Activated effector memory CD4-positive, alpha-beta T cell treated with Interleukin-2 at 50 U/mL for 16 hours (primary cell): Measurements from ENCODE around the gene ERP27.

ENCODE experiments used
- DNase-seq: peaks from one replicate; pipeline ENCODE4 v3.0.0-alpha.2; 2020

The ERP27 gene

DNA sequence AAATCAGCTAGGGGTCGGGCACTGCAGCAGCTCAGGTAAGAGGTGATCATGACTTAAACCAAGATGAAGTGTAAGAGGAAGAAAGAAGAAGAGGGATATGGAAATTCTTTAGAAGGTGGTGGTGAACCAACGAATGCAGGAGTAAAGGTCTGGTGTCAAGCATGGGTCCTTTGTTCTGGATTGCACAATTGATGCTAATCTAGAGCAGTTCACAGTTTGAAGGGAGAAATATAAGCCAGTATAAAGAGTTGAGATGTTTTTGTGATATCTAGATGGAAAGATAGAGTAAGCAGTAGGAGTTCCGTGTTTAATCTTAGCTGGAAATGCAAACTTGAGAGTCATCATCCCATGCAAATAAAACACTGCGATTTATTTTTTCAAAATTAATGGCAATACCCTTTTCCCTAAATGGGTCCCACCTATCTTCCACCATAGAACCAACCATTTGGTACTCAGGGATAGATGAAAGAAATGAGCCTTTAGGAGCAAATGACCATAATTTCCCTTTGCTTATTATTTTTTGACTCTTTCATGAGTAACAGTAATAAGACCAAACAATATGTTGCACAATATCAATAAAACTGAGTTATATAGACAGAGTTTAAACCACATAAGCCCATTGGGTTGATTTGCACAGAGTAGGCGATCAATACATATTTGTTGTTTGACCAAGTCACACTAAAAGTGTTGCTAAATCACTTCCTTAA lies 37.7 kb downstream of the ERP27 start:
- no peak for DNase-seq

DNA sequence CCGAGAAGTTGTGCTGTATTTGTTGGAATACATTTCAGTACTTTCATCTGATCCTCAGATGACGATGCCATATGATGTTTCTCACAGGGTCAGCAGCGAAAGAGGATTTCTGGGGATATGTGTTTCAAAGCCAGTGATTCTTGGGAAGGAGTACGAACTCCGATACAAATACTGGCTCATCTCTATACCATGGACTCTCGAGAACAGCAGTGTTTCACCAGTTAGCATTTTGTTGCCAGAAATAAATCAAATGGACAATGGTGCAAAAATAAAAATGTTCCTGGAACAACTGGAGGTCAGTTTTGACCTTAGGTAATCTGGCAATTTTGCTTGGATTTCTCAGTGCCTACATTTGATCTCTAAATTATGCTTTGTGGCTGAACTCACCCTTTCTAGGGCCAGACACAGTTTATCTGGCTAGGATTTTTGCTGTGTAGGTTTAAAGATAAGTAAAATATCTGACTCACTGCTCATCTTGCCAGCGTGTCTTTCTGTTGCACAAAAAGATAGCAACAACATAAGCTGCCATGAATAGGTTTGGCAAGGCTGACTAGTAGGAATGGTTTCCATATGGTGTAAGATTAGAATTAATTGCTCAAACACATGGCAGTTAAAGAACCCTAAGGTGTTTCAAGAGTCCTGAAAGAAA lies 41.7 kb downstream of the ERP27 start:
- no peak for DNase-seq

DNA sequence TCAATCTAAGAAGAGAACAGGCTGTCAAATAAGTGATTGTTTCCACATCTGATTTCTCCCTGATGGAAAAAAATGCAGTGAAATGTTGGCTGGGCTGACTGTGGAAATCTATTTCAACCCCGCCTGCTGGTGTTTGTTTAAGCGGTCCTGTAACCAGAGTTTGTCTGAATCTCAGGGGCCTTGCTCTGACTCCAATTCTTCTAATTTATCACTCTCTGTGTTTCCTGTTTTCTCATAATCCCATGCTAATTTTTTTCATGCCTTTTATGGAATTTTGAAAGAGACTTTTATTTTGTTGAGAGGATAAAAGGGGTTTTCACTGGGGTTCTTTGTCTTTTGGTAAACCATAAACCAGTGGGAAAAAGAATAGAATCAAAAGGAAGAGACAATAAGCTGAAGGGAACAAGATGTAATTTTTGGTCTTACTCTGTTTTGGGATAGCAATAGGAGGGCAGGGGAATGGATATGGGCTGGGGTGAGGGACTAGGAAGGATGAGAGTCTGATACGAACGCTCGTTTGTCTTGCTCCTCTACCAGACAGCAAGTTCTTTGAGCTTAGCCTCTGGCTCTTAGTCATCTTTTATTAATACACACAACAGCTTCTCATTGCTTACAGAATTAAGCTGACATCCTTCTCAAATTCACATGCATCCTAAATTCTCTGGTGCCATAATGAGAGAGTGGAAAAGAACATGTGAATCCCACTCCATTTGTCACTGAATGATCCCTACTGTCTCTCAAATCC lies 44.7 kb downstream of the ERP27 start:
- DNase-seq, result no peak

DNA sequence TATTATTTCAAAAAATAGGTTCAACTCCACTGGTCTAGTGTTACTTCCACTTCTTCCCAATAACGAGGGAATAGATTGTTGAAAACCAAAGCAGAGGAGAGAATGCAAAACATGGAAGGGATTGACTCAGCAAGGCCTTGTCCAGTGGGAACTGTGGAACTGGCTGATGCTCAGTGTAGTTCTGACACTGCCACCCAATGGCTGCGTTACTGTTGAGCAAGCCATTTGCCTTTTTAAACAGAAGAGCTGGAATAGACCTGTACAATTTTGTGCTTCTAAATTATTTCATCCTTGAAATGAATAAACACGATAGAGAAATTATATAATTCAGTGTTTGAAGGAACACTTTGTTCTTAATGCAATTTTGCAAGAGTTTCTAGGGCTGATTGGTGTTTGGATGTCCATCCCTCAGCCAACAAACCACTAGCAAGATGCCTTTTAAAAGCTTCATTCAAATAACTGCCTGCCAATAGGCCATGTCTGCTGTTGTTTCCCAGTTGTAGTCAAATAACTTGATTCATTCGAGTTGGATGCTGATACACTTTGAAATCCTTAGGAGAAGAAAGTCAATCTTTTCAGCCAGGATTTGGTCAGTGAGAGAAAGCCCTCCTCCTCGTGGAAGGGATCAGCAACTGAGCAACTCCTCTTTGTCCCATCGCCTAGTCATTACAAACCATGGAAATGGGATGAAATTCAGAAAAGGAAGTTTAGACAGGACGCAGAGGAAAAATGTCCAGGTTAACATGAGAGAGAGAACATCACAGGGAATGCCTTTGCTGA lies 45.4 kb downstream of the ERP27 start:
- DNase-seq, result no peak

DNA sequence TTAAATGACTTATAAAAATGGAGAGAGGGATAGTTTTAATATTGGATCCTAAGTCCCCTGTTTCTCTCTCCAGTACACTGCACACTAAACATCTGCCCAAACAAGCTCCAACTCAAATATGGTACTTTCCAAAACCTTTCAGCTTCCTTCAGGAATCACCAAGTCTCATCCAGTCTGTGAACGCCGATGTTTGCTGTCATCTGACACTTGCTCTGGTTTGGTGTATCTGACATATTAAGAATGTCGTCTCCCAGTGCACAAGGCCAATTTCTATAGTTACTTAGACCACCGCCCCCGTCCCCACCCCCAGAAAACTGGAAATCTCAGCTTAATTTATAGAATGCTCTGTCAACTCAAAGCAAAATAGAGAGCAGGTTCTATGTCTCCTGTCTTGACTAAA lies 47.6 kb downstream of the ERP27 start:
- no peak for DNase-seq

DNA sequence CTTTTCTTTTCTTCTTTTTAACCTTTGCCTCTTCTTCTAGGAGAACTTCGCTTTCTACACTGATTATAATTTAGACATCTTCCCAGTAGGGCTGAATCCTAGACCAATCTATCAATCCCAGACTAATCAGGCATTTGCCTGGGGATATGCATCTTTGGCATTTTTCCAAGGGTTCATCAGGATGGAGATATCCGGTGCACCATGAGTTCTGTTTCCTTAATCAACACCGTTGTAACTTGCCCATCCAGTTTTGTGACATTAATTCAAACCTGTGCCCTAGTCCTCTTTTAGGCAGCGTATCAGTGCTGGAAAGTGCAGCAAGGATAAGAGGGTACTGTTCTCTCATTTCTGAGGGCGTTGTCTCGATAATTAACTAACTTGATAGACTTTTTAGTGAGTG lies 52.1 kb downstream of the ERP27 start:
- DNase-seq, result no peak

DNA sequence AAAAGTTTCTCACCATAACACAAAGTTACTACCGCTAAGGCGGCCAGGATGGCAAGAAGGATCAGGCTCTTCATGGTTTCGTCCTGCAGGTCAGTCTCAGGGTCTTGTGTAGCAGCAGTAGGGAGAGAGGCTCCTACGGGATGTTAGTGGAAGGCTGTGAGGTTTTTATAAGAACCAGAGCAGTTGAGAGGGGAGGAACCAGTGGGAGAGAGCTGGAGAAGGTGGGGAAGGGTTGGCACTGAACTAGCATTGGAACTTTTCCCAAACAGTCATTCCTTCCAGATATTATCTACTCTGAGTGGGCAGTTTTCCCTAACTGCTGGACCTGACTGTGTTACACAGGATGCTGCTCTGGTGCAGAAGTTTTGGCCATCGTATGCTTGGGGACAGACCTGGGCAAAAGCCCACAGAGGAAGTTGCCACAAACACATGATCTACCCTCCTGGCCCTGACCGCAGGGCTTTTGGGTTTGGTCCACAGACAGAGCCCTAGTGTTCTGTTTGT lies 52.6 kb downstream of the ERP27 start, which contains the start of gene MGP:
MGP (minus strand) TSS at position 137 of the 504 bp plus-strand sequence; CDS start at position 74, 63 bp downstream.
- no peak for DNase-seq

DNA sequence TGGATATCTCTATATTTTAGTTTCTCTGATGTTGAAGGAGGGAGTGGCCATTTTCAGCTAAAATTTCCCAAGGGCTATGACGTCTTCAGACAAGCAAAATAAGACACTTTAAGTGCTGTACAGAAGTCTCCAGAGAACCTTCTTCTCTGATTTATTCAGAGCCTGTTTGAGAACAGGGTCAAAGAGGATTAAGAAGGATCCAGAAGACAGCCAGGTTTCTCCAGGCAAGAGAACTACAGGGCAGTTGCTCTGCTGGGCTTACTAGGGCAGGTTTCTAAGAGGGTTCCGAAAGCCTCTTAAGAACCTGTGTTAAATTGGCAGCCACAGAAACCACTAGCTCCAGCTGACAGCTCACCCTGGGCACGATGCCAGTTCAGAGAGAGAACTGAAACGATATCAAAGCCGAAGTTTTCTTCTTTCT lies 53.9 kb downstream of the ERP27 start:
- peak; percentile 71 for DNase-seq

DNA sequence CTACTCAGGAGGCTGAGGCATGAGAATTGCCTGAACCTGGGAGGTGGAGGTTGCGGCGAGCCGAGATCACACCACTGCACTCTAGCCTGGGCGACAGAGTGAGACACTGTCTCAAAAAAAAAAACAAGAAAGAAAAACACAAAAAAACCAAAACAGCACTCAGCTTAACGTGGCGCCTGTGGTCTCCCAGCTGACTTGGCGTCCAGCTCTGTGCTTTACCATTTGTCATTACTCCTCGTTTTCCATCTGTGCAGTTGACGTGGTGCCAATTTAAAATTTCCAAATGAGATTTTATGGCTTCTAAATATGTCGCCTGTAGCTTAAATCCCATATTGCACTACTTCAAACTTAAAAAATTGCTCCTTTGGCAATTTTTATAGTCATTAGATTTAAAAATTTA lies 54.7 kb downstream of the ERP27 start:
- DNase-seq, result no peak

DNA sequence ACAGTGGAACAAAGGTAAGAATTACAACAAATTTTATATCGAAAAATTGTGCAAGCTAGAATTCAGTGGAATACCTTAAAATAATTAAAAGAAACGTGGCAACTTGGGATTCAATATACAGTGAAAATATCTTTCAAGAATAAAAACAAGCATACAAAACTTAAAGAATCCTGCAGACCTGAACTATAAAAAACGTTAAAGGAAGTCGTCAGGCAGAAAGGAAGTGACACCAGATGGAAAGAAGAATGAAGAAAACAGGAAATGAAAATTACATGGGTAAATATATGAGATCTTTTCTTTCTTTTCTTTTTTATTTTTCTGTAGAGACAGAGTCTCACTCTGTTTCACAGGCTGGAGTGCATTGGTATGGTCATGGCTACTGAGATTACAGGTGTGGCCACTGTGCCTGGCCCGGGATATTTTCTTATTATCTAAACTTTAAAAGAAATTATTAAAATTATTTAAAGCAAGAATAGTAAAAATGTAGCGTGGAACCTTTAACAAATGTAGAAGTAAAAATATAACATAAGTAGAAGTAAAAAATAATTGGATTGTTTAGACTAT lies 57.4 kb downstream of the ERP27 start:
- DNase-seq, result no peak

DNA sequence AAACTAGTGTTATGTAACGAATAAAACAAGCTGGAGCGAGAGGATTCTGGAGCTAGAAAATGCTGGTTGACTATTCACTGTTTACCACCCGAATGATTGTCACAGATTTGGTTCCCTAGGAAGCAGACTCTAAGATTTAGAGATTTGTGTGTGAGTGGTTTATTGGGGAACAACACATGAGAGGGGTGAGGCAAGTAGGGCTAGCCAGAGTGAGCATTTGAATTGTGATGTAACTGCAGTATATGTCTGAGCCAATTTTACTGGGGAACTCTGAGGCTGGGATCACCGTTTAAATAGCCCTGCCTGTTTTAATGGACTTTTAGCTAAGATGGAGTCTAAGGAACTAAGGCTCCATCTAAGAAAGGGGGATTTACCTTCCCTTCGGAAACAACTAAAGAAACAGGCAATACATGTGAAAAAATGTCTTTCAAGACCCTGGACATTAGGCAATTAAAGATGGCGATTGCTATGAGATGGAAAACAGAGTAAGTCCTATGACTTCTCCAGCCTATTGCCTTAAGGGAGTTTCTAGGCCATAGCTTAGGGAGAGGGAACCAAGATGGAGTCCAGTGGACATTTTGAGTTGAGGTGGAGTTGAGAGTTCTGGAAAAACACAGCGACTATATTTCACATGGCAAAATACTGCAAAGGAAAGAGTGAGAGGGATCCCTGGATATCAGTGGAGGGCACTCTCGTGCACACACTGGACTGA lies 59.0 kb downstream of the ERP27 start:
- no peak for DNase-seq

DNA sequence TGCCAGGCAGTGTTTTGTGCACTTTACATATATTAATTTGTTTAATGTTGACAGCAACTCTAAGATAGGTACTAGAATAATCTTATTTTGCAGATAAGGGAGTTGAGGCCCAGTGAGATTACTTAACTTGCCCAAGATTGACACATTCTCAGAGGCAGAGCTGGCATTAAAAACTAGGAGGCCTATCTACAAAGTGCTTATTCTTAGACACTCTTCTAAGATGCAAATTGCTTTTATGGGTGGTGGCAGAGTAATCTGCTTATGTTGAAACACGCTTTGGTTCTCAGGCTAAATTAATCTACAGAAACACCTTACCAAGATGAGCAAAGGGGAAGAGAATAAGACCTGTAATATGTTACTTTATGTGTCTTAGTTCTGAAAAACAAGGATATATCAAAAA lies 59.8 kb downstream of the ERP27 start:
- DNase-seq, result no peak

DNA sequence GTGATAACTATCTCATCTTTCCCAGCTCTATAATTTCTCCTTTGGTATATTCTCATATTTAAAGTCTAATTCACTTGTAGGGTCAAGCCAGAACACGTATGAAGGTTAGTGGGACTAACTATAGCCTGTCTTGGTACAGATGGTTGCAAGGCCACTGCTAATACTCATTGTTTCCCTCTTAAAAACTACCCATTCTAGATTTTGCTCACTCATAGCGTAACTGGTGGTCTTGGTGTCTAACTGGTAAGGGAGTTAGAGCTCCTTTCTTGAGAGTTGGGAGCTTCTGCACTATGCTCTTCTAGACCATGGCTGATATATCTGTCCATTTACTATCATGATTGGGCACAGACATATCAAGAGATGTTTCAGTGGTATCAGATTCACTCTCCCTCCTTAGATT lies 61.5 kb downstream of the ERP27 start:
- no peak for DNase-seq

DNA sequence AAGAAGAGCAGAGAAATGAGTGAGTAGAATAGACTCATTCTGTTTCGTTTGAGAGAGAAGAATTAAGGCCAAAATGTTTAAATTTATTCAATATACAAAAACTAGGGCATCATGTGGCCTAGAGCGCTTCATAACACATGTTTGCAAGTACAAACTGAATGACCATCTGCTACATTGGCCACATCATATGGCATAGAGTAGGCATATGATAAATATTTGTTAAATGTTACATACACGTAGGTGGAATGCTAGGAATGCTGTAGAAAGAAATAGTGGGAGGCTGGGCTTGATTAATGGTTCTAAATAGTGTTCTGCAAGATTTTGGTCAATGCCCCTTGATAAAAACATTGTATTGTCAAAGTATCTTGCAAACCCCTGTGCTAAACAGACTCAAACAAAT lies 63.5 kb downstream of the ERP27 start:
- no peak for DNase-seq

DNA sequence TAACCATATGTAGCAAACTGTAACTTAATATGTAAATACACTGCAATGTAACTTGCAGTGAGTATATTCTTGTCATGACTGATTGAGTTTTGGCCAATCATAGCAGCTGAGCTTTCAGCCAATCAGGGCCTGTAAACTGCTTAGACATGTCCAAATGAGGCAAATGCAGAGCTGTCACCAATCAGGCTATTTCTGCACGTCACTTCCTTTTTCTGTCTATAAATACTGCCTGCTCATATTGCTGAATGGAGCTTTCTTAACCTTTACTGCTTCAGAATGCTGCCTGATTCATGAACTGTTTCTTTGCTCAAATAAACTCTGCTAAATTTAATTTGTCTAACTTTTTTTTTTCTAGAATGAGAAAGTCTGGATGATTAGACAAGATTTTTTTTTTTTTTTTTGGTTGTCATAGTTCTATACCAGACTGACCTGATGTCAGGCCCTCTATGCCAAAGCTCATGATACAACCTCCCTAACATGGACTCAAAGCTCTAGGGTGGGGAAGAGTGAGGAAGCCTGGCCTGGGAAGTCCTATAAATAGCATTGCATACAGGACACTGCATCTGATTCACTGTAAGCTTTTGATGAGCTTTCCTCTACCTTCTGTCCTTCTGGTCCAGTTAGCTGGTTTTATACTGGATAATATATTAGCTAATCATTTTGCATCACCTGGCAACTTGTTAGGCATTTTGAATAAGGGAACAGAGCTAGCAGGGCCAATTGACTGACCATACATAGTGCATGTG lies 64.7 kb downstream of the ERP27 start:
- no peak for DNase-seq

DNA sequence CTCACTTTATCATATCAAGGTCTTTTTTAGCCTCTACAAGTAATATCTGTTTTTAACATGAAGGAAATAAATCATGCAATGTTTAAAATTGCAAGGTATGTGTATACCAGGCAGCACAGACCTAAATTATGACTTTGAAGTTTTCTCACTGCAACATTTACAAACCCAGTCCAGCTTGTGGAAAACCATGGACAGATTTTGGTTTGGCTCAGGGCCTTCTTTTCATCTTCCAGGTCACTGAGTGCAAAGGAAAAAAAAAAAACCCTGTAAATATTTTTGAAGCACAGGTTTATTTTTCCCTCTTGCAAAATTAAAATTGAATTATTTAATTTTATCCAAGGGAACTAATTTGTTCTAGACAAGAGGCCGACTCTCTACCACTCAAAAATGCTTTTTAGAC lies 66.5 kb downstream of the ERP27 start:
- no peak for DNase-seq

DNA sequence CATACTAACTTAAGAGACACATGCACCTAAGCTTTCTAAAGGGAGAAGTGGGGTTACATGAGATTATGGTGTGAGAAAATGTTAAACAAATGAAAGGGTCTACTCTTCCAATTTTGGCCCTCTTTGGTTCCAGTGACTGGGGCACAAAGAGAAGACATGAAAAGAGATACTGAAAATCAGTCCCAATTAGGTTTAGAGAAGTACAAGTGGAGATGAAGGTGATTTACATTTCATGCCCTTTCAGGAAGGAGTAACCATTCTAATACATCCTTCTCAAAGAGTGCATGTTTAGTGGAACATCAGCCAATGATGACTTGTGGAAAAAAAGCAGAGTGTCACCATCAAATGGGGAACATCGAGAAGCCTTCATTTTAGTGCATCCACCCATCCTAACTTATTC lies 67.1 kb downstream of the ERP27 start:
- DNase-seq, result no peak

DNA sequence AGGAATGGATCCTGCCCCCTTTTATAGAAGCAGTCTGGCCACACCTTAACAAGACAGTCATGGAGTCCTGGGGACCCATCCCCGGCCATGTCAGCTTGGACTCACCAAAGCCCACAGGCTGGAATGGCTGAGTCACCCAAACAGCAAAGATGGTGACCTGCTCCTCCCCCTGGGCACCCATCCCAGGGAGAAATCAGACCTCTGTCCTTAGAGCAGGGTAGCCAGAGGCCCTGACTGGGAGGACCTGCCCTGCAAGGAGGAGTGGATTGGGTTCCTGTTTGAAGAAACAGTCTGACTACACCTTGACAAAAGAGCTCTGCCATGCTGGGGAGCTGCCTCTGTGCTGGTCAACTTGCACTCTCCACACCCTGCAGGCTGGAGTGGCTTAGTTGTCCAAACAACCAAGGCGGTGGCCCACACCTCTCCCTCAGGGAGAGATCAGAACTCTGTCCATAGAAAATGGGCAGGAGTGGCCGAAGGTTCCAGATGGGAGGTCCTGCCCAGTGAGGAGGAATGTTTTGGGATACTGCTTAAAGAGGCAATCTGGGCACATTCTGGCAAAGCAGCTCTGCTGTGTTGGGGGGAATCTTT lies 69.3 kb downstream of the ERP27 start:
- no peak for DNase-seq
